Astrocyte (in vitro differentiated cells and primary cell): Measurements from ENCODE around the gene TSPAN4. TPM values are rescaled to one million over a fixed set of nuclear protein-coding genes. Genes with fewer than 3 reads are reported as not detected.
A peak's percentile ranks its signal among the peaks of the same experiment; 100 is the strongest.

Source experiments
- DNase-seq: peaks from one replicate; pipeline ENCODE4 v3.0.0-alpha.2; 2010; ENCODE audit warnings: low read depth
- FAIRE-seq: peaks from 2 replicates; lab custom pipeline; 2011; peaks lifted over from hg19 to GRCh38; lab: Jason Lieb, UNC
- H2AFZ ChIP-seq: 2 replicates; pipeline ENCODE4 v1.6.0; 2012; ENCODE audit warnings: low read depth, low read length, inconsistent platforms
- H3K27ac ChIP-seq: 2 replicates; pipeline ENCODE4 v1.5.1; 2011; ENCODE audit warnings: low read depth, low read length, inconsistent platforms
- H3K27me3 ChIP-seq: 2 replicates; pipeline ENCODE4 v1.6.0; 2011; ENCODE audit warnings: low read length, inconsistent platforms; ENCODE audit not compliant: insufficient read depth
- H3K36me3 ChIP-seq: 2 replicates; pipeline ENCODE4 v1.5.1; 2011; ENCODE audit warnings: low read length, inconsistent platforms; ENCODE audit not compliant: insufficient read depth
- H3K4me1 ChIP-seq: 2 replicates; pipeline ENCODE4 v1.5.1; 2011; ENCODE audit warnings: low read length, inconsistent platforms; ENCODE audit not compliant: insufficient read depth
- H3K4me2 ChIP-seq: 2 replicates; pipeline ENCODE4 v1.6.0; 2012; ENCODE audit warnings: low read length, inconsistent platforms
- H3K4me3 ChIP-seq: 2 replicates; pipeline ENCODE4 v1.5.1; 2011; ENCODE audit warnings: low read depth, mild to moderate bottlenecking, low read length, inconsistent platforms; ENCODE audit not compliant: insufficient read depth
- H3K79me2 ChIP-seq: 2 replicates; pipeline ENCODE4 v1.6.0; 2012; ENCODE audit warnings: mild to moderate bottlenecking, low read length, inconsistent platforms; ENCODE audit not compliant: insufficient read depth
- H3K9ac ChIP-seq: 2 replicates; pipeline ENCODE4 v1.6.0; 2012; ENCODE audit warnings: mild to moderate bottlenecking, low read length, inconsistent platforms
- H3K9me3 ChIP-seq: 2 replicates; pipeline ENCODE4 v1.5.1; 2012; ENCODE audit warnings: low read depth, mild to moderate bottlenecking, low read length, inconsistent platforms; ENCODE audit not compliant: insufficient read depth
- H4K20me1 ChIP-seq: 2 replicates; pipeline ENCODE4 v1.6.0; 2012; ENCODE audit warnings: low read length, inconsistent platforms; ENCODE audit not compliant: insufficient read depth
- H3K27ac Mint-ChIP-seq: one replicate; pipeline ENCODE4 v1.8.0; 2021; ENCODE audit warnings: mild to moderate bottlenecking, mixed read lengths; ENCODE audit not compliant: unreplicated experiment
- H3K27me3 Mint-ChIP-seq: one replicate; pipeline ENCODE4 v1.8.0; 2021; ENCODE audit warnings: low read depth, mixed read lengths; ENCODE audit not compliant: unreplicated experiment
- H3K36me3 Mint-ChIP-seq: one replicate; pipeline ENCODE4 v1.8.0; 2021; ENCODE audit warnings: low read depth, mixed read lengths; ENCODE audit not compliant: unreplicated experiment
- H3K4me1 Mint-ChIP-seq: one replicate; pipeline ENCODE4 v1.8.0; 2021; ENCODE audit warnings: low read depth, mixed read lengths; ENCODE audit not compliant: unreplicated experiment
- H3K4me3 Mint-ChIP-seq: one replicate; pipeline ENCODE4 v1.8.0; 2021; ENCODE audit warnings: mild to moderate bottlenecking, moderate library complexity, mixed read lengths; ENCODE audit not compliant: unreplicated experiment
- H3K9me3 Mint-ChIP-seq: one replicate; pipeline ENCODE4 v1.8.0; 2021; ENCODE audit warnings: mild to moderate bottlenecking, mixed read lengths; ENCODE audit not compliant: unreplicated experiment
- CTCF ChIP-seq: IDR thresholded peaks from 2 replicates; pipeline ENCODE4 v1.5.1; 2011; ENCODE audit warnings: low read depth, mild to moderate bottlenecking, inconsistent platforms, low read length, moderate library complexity; ENCODE audit not compliant: insufficient read depth
- EZH2 ChIP-seq: IDR thresholded peaks from 2 replicates; pipeline ENCODE4 v1.6.1; 2012; ENCODE audit warnings: mild to moderate bottlenecking, low read length, inconsistent platforms; ENCODE audit not compliant: insufficient read depth
- total RNA-seq: library from RNA; stranded (reverse); gene quantifications from 2 replicates; pipeline ENCODE4 v1.2.1, GENCODE V29; 2021

The TSPAN4 gene
- total RNA-seq, 1 donor from 2014 or later: 69.5 TPM

- peak; percentile 62 for DNase-seq
- Histone ChIP-seq H2AFZ (no peak overlapping the region), H3K4me1 (peaks cover 17% of the 10 kb centered on the region), H3K27me3 (no peaks in the 10 kb centered on the region), H3K9ac (no peak overlapping the region), H3K4me2 (peak overlapping the region; percentile 64), H3K4me3 (no peak overlapping the region), H3K36me3 (no peaks in the 10 kb centered on the region), H3K9me3 (no peaks in the 10 kb centered on the region), H4K20me1 (peaks cover 57% of the 10 kb centered on the region), H3K27ac (no peak overlapping the region), H3K79me2 (no peaks in the 10 kb centered on the region)
- TF ChIP-seq CTCF (no peak), EZH2 (no peak)
- FAIRE-seq: no peak
- H3K27ac Mint-ChIP-seq: no peak overlapping the region
- no peak overlapping the region for H3K4me3 Mint-ChIP-seq
- peaks cover 3% of the 10 kb centered on the region for H3K4me1 Mint-ChIP-seq
- H3K27me3 Mint-ChIP-seq: no peaks in the 10 kb centered on the region
- H3K36me3 Mint-ChIP-seq: no peaks in the 10 kb centered on the region
- no peaks in the 10 kb centered on the region for H3K9me3 Mint-ChIP-seq
These were observed 16.9 kb downstream of the TSPAN4 start for GRCh38 chr11:859394-860131.

- DNase-seq (no peak), FAIRE-seq (no peak)
- no peaks in the 10 kb centered on the region for H3K36me3 Mint-ChIP-seq
- H4K20me1 ChIP-seq: peaks cover 48% of the 10 kb centered on the region
- no peak overlapping the region for H3K4me3 Mint-ChIP-seq
- H3K36me3 ChIP-seq: no peaks in the 10 kb centered on the region
- no peaks in the 10 kb centered on the region for H3K9me3 Mint-ChIP-seq
- H2AFZ ChIP-seq: no peak overlapping the region
- no peak overlapping the region for H3K4me3 ChIP-seq
- H3K9me3 ChIP-seq: no peaks in the 10 kb centered on the region
- no peak overlapping the region for H3K27ac Mint-ChIP-seq
- no peak overlapping the region for H3K27ac ChIP-seq
- H3K27me3 Mint-ChIP-seq: no peaks in the 10 kb centered on the region
- TF ChIP-seq EZH2 (no peak), CTCF (no peak)
- H3K27me3 ChIP-seq: no peaks in the 10 kb centered on the region
- H3K4me1 ChIP-seq: peaks cover 17% of the 10 kb centered on the region
- H3K4me2 ChIP-seq: peak overlapping the region; percentile 64
- peaks cover 3% of the 10 kb centered on the region for H3K4me1 Mint-ChIP-seq
- H3K9ac ChIP-seq: no peak overlapping the region
- no peaks in the 10 kb centered on the region for H3K79me2 ChIP-seq
These were observed 17.8 kb downstream of the TSPAN4 start for GRCh38 chr11:860234-861104.
